Adipocyte (in vitro differentiated cells): ENCODE results near the gene C19orf44.
"Not testable (repeated sequence)": the region's sequence is repeated elsewhere in the genome, so short reads cannot be mapped to it uniquely, and the experiment has no call there.

Experiments
- DNase-seq: peaks from one replicate; pipeline ENCODE4 v3.0.0-alpha.2; 2015; ENCODE audit warnings: low read depth
- H3K27me3 ChIP-seq: replicated peaks from 2 replicates; pipeline ENCODE4 v1.7.0; 2013; ENCODE audit warnings: mild to moderate bottlenecking, low read length, moderate library complexity; ENCODE audit not compliant: control insufficient read depth, insufficient read depth
- H3K36me3 ChIP-seq: 2 replicates; pipeline ENCODE4 v1.7.0; 2013; ENCODE audit warnings: low read length, mild to moderate bottlenecking, moderate library complexity; ENCODE audit not compliant: control insufficient read depth, insufficient read depth, severe bottlenecking
- H3K4me1 ChIP-seq: 2 replicates; pipeline ENCODE4 v1.7.0; 2013; ENCODE audit warnings: mild to moderate bottlenecking, low read length, moderate library complexity; ENCODE audit not compliant: control insufficient read depth, insufficient read depth
- H3K4me3 ChIP-seq: 2 replicates; pipeline ENCODE4 v1.7.0; 2013; ENCODE audit warnings: mild to moderate bottlenecking, low read length, moderate library complexity
- H3K9ac ChIP-seq: 2 replicates; pipeline ENCODE4 v1.7.0; 2013; ENCODE audit warnings: mild to moderate bottlenecking, low read length, moderate library complexity
- H3K9me3 ChIP-seq: 2 replicates; pipeline ENCODE4 v1.7.0; 2013; ENCODE audit warnings: mild to moderate bottlenecking, low read length, moderate library complexity; ENCODE audit not compliant: control insufficient read depth

The C19orf44 gene

GRCh38 chr19:16458391-16459341, 37.5 kb upstream of the C19orf44 start:
- H3K9ac ChIP-seq = no peak overlapping the region
- H3K27me3 ChIP-seq = no peaks in the 10 kb centered on the region
- no peak for DNase-seq
- H3K36me3 ChIP-seq = no peaks in the 10 kb centered on the region
- peaks cover 40% of the 10 kb centered on the region for H3K4me1 ChIP-seq
- no peak overlapping the region for H3K4me3 ChIP-seq
- H3K9me3 ChIP-seq = no peaks in the 10 kb centered on the region

- Histone ChIP-seq H3K27me3 (no peaks in the 10 kb centered on the region), H3K4me1 (peaks cover 37% of the 10 kb centered on the region)
Observed at GRCh38 chr19:16459680-16460079, 36.5 kb upstream of the C19orf44 start.

GRCh38 chr19:16460454-16460853, 35.7 kb upstream of the C19orf44 start:
- no peaks in the 10 kb centered on the region for H3K36me3 ChIP-seq
- H3K9ac ChIP-seq = no peak overlapping the region
- no peak overlapping the region for H3K4me3 ChIP-seq
- DNase-seq = no peak
- peaks cover 37% of the 10 kb centered on the region for H3K4me1 ChIP-seq
- no peaks in the 10 kb centered on the region for H3K9me3 ChIP-seq
- no peaks in the 10 kb centered on the region for H3K27me3 ChIP-seq

More at GRCh38 chr19:16459680-16460079, 36.5 kb upstream of the C19orf44 start:
- H3K9ac ChIP-seq = no peak overlapping the region
- no peaks in the 10 kb centered on the region for H3K9me3 ChIP-seq
- H3K4me3 ChIP-seq = no peak overlapping the region
- no peak for DNase-seq
- H3K36me3 ChIP-seq = no peaks in the 10 kb centered on the region

- no peak for DNase-seq
- H3K9ac ChIP-seq = no peak overlapping the region
- no peak overlapping the region for H3K4me3 ChIP-seq
Observed at GRCh38 chr19:16461630-16462051, 34.6 kb upstream of the C19orf44 start.

GRCh38 chr19:16462757-16463250, 33.4 kb upstream of the C19orf44 start:
- H3K4me1 ChIP-seq = peaks cover 27% of the 10 kb centered on the region

More at GRCh38 chr19:16461630-16462051, 34.6 kb upstream of the C19orf44 start:
- Histone ChIP-seq H3K27me3 (no peaks in the 10 kb centered on the region), H3K9me3 (no peaks in the 10 kb centered on the region), H3K36me3 (no peaks in the 10 kb centered on the region), H3K4me1 (peaks cover 39% of the 10 kb centered on the region)

GRCh38 chr19:16463341-16463990, 32.7 kb upstream of the C19orf44 start:
- Histone ChIP-seq H3K9me3 (no peaks in the 10 kb centered on the region), H3K4me1 (peaks cover 23% of the 10 kb centered on the region), H3K27me3 (no peaks in the 10 kb centered on the region), H3K9ac (no peak overlapping the region), H3K36me3 (no peaks in the 10 kb centered on the region), H3K4me3 (no peak overlapping the region)
- no peak for DNase-seq

More at GRCh38 chr19:16462757-16463250, 33.4 kb upstream of the C19orf44 start:
- no peak overlapping the region for H3K9ac ChIP-seq
- DNase-seq = no peak
- H3K36me3 ChIP-seq = no peaks in the 10 kb centered on the region
- no peaks in the 10 kb centered on the region for H3K27me3 ChIP-seq
- H3K4me3 ChIP-seq = no peak overlapping the region
- H3K9me3 ChIP-seq = no peaks in the 10 kb centered on the region

GRCh38 chr19:16463991-16464575, 32.1 kb upstream of the C19orf44 start:
- Histone ChIP-seq H3K4me1 (peaks cover 23% of the 10 kb centered on the region), H3K36me3 (no peaks in the 10 kb centered on the region), H3K27me3 (no peaks in the 10 kb centered on the region), H3K9ac (no peak overlapping the region), H3K4me3 (no peak overlapping the region), H3K9me3 (no peaks in the 10 kb centered on the region)
- DNase-seq = peak; percentile 18

- no peaks in the 10 kb centered on the region for H3K27me3 ChIP-seq
- H3K9me3 ChIP-seq = no peaks in the 10 kb centered on the region
- DNase-seq = no peak
- no peak overlapping the region for H3K4me3 ChIP-seq
- H3K9ac ChIP-seq = no peak overlapping the region
- H3K36me3 ChIP-seq = no peaks in the 10 kb centered on the region
- peaks cover 30% of the 10 kb centered on the region for H3K4me1 ChIP-seq
Observed at GRCh38 chr19:16465239-16465638, 31.0 kb upstream of the C19orf44 start.

- H3K36me3 ChIP-seq, H3K4me3 ChIP-seq, H3K9me3 ChIP-seq, DNase-seq, H3K27me3 ChIP-seq, H3K9ac ChIP-seq: not testable (repeated sequence)
- peaks cover 32% of the 10 kb centered on the region for H3K4me1 ChIP-seq
Observed at GRCh38 chr19:16466802-16467427, 29.3 kb upstream of the C19orf44 start.

- no peak overlapping the region for H3K4me3 ChIP-seq
- H3K9ac ChIP-seq = no peak overlapping the region
- peaks cover 37% of the 10 kb centered on the region for H3K4me1 ChIP-seq
Observed at GRCh38 chr19:16467581-16467980, 28.6 kb upstream of the C19orf44 start.

More at GRCh38 chr19:16467581-16467980, 28.6 kb upstream of the C19orf44 start:
- no peak for DNase-seq
- H3K36me3 ChIP-seq = no peaks in the 10 kb centered on the region
- no peaks in the 10 kb centered on the region for H3K9me3 ChIP-seq
- no peaks in the 10 kb centered on the region for H3K27me3 ChIP-seq
